Lung microvascular endothelial cell (primary cell): ENCODE data around the gene SSNA1. TPM values are rescaled to one million over a fixed set of nuclear protein-coding genes. Genes with fewer than 3 reads are reported as not detected.
A peak's percentile ranks its signal among the peaks of the same experiment; 100 is the strongest.

Source experiments
- DNase-seq, 2 donors: peaks; one replicate each; pipeline versions ENCODE4 v3.0.0 to v3.0.0-alpha.2; 2010; ENCODE audit warnings: low read depth in 2 of 2
- total RNA-seq: library from RNA; depleted of rRNA; stranded (reverse); fragments of >200 nt; gene quantifications from 2 replicates; pipeline ENCODE4 v1.2.1, GENCODE V29; 2014

The SSNA1 gene
- 85.4 and 97.4 TPM in 2 replicates for total RNA-seq

GRCh38 chr9:137188490-137189296 is at the start of gene SSNA1, which contains the start of gene ANAPC2:
Gene SSNA1 (plus strand): TSS chr9:137188676. CDS start chr9:137188727, 51 bp downstream.
Gene ANAPC2 (minus strand): TSS chr9:137188560. CDS start chr9:137188532, 28 bp downstream.
- peak; percentile 96 to 97 for DNase-seq

- peak; percentile 43 to 59 for DNase-seq
Measured at GRCh38 chr9:137138722-137139467, 49.6 kb upstream of the SSNA1 start, which contains the start of gene GRIN1. Gene GRIN1 (plus strand): TSS chr9:137139154. CDS start chr9:137139487, 333 bp downstream.

GRCh38 chr9:137139468-137140150 is 48.9 kb upstream of the SSNA1 start:
- DNase-seq = no peak

- DNase-seq = no peak
Measured at GRCh38 chr9:137140151-137141012, 48.1 kb upstream of the SSNA1 start.

- DNase-seq = no peak
Measured at GRCh38 chr9:137141050-137141810, 47.2 kb upstream of the SSNA1 start.

GRCh38 chr9:137141976-137142936 is 46.2 kb upstream of the SSNA1 start:
- no peak for DNase-seq

- DNase-seq = no peak
Measured at GRCh38 chr9:137143459-137143858, 45.0 kb upstream of the SSNA1 start.

- no peak for DNase-seq
Measured at GRCh38 chr9:137145731-137146526, 42.5 kb upstream of the SSNA1 start.

GRCh38 chr9:137146527-137146918 is 42.0 kb upstream of the SSNA1 start:
- no peak for DNase-seq

- no peak for DNase-seq
Measured at GRCh38 chr9:137147091-137147792, 41.2 kb upstream of the SSNA1 start.

GRCh38 chr9:137147793-137148160 is 40.7 kb upstream of the SSNA1 start:
- DNase-seq = no peak

GRCh38 chr9:137148242-137148641 is 40.2 kb upstream of the SSNA1 start:
- DNase-seq = no peak

- DNase-seq = no peak
Measured at GRCh38 chr9:137148661-137149060, 39.8 kb upstream of the SSNA1 start.

GRCh38 chr9:137149363-137149762 is 39.1 kb upstream of the SSNA1 start:
- DNase-seq = no peak

- no peak for DNase-seq
Measured at GRCh38 chr9:137149942-137150616, 38.4 kb upstream of the SSNA1 start.

GRCh38 chr9:137150617-137151457 is 37.6 kb upstream of the SSNA1 start:
- peak; percentile 69 to 83 for DNase-seq
